WERI-Rb-1 (cell line): Measurements from ENCODE around the gene LAMA4.
"Not testable (repeated sequence)": the region's sequence is repeated elsewhere in the genome, so short reads cannot be mapped to it uniquely, and the experiment has no call there.

Experiments
- DNase-seq: peaks from one replicate; pipeline ENCODE4 v3.0.0-alpha.2; 2020
- H3K27ac ChIP-seq: fragments of 250-450 bp; sonication (Bioruptor Pico); 2 replicates; pipeline ENCODE4 v1.5.1; 2020; ENCODE audit warnings: mild to moderate bottlenecking, moderate library complexity
- H3K27me3 ChIP-seq: fragments of 250-450 bp; sonication (Bioruptor Pico); 2 replicates; pipeline ENCODE4 v1.5.1; 2021; ENCODE audit warnings: mild to moderate bottlenecking, low read depth, moderate library complexity; ENCODE audit not compliant: insufficient read depth, severe bottlenecking
- H3K36me3 ChIP-seq: fragments of 250-450 bp; sonication (Bioruptor Pico); 2 replicates; pipeline ENCODE4 v1.5.1; 2020; ENCODE audit warnings: mild to moderate bottlenecking, moderate library complexity
- H3K4me3 ChIP-seq: 2 replicates; pipeline ENCODE4 v1.5.1; 2011; ENCODE audit warnings: low read depth, mild to moderate bottlenecking, control low read depth, low read length
- H3K9me3 ChIP-seq: fragments of 250-450 bp; sonication (Bioruptor Pico); 2 replicates; pipeline ENCODE4 v1.5.1; 2021; ENCODE audit warnings: mild to moderate bottlenecking, moderate library complexity; ENCODE audit not compliant: severe bottlenecking
- TF ChIP-seq, protein P1 (sequence below): IDR thresholded peaks from 2 replicates; pipeline ENCODE4 v1.5.1; 2011; ENCODE audit warnings: low read depth, mild to moderate bottlenecking, control low read depth, inconsistent platforms, low read length

The LAMA4 gene

DNA sequence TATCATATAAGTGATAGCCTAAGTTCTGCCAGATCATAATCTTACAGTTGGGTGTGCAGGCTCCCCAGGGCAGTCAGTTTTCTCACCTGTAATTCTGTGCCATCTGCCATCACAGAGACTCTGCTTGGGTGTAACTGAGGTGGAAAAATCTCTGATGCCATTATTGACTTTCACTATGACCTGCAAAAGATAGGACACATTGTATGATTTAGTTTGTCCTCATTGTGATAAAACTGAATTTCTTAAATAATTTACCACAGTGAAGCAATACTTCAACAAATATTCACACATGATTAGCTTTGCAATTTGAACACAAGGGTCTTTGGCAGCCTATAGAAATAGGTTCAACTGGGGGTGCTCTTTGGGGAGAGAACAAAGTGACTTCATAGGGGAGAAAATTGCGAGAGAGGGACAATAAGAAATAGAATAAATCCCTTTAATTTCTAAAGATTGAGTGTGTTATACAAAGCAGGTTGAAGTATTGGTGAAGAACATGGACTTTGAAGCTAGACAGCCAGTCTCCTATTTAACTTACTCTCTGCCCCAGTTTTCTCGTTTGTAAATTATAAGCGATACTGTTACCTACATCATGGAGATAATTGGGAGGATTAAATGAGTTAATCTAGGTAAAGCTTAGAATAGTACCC, 139.7 kb downstream of the LAMA4 start:
- DNase-seq, result no peak
- Histone ChIP-seq H3K36me3 (no peaks in the 10 kb centered on the region), H3K9me3 (no peaks in the 10 kb centered on the region), H3K27ac (no peak overlapping the region), H3K4me3 (no peak overlapping the region), H3K27me3 (no peaks in the 10 kb centered on the region)
- TF ChIP-seq, protein P1, sequence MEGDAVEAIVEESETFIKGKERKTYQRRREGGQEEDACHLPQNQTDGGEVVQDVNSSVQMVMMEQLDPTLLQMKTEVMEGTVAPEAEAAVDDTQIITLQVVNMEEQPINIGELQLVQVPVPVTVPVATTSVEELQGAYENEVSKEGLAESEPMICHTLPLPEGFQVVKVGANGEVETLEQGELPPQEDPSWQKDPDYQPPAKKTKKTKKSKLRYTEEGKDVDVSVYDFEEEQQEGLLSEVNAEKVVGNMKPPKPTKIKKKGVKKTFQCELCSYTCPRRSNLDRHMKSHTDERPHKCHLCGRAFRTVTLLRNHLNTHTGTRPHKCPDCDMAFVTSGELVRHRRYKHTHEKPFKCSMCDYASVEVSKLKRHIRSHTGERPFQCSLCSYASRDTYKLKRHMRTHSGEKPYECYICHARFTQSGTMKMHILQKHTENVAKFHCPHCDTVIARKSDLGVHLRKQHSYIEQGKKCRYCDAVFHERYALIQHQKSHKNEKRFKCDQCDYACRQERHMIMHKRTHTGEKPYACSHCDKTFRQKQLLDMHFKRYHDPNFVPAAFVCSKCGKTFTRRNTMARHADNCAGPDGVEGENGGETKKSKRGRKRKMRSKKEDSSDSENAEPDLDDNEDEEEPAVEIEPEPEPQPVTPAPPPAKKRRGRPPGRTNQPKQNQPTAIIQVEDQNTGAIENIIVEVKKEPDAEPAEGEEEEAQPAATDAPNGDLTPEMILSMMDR, result no peak

DNA sequence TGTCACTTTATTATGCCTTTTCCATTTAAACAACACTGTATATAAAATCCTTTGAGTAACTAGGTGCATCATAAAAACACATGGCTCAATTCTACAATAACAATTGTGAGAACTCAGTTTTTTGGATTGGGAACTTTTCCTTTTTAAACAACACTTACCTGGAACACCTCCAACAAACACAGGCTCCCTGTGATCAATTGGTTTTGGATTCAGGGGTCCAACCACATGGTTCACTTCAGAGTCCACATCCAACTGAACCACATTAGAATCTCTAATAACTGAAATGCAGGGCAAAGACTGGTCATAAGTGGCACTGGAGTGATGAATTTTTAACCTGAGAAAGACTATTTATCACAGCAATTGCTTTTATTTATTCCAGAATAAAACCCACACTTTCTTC, 140.4 kb downstream of the LAMA4 start:
- TF ChIP-seq, protein P1, result no peak
- H3K36me3 ChIP-seq, result no peaks in the 10 kb centered on the region
- no peak overlapping the region for H3K4me3 ChIP-seq
- H3K27ac ChIP-seq, result no peak overlapping the region
- no peaks in the 10 kb centered on the region for H3K27me3 ChIP-seq
- H3K9me3 ChIP-seq, result no peaks in the 10 kb centered on the region
- no peak for DNase-seq

DNA sequence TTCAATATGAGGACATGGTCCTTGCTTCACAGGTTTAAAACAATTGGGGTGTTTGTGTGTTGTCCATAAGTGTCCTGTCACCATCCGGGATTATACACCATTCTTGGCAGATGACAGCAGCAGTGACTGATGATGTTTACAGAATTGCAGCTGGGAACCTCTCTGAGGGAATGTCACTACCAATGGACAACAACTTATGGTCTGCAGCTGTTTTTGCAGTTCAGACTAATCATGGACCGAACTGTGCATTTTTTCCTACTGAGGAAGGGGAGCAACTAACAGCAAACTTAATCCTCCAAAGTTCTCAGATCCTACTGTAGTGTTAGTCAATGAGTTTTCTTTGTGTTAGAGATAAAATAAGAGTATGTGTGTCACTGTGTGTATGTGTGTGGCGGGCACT, 140.9 kb downstream of the LAMA4 start:
- TF ChIP-seq, protein P1, result no peak
- no peaks in the 10 kb centered on the region for H3K27me3 ChIP-seq
- no peaks in the 10 kb centered on the region for H3K9me3 ChIP-seq
- H3K36me3 ChIP-seq, result no peaks in the 10 kb centered on the region
- no peak for DNase-seq
- no peak overlapping the region for H3K27ac ChIP-seq
- no peak overlapping the region for H3K4me3 ChIP-seq

DNA sequence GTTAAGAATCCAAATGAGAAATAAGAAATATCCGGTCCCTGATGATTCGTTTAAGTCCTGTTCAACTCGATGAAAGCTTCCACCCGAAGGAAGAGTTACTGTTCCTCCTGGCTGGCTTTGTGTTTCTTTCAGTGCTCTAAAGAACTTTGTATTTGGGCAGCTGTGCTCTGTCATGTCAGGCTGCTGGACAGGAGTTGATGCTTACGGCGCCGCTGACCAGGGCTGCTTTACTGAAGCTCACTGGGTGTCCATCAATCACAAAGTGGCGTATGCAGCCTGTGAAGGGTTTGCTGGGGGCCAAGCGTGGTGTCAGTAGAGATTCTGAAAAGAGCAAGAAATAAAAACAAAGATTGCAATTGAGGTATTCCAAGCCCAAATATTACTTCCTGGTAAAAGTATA, 145.1 kb downstream of the LAMA4 start:
- Histone ChIP-seq H3K27ac (no peak overlapping the region), H3K9me3 (no peaks in the 10 kb centered on the region), H3K36me3 (no peaks in the 10 kb centered on the region), H3K4me3 (no peak overlapping the region), H3K27me3 (no peaks in the 10 kb centered on the region)
- TF ChIP-seq, protein P1, result no peak
- DNase-seq, result no peak

DNA sequence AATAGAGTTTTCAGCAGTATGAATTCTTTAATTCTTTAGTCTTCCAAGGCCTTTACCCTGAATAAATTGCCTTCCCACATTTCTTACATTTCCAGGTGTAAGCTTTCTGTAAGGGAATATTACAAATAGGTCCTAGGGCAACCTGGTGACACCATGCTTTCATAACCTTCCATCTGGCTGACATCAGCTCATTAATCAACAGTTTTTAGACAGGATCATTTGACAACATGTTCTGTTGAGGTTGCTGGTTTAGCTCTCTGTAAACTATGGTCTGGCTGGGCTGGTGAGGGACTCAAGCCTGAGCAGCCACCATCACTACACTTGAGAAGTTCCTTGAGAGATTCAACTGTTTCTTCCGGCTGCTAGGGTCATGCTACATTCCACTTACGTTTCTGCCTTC, 147.8 kb downstream of the LAMA4 start:
- H3K36me3 ChIP-seq, result no peaks in the 10 kb centered on the region
- DNase-seq, result no peak
- H3K27me3 ChIP-seq, result no peaks in the 10 kb centered on the region
- H3K9me3 ChIP-seq, result no peaks in the 10 kb centered on the region
- no peak overlapping the region for H3K4me3 ChIP-seq
- TF ChIP-seq, protein P1, result no peak
- H3K27ac ChIP-seq, result no peak overlapping the region

DNA sequence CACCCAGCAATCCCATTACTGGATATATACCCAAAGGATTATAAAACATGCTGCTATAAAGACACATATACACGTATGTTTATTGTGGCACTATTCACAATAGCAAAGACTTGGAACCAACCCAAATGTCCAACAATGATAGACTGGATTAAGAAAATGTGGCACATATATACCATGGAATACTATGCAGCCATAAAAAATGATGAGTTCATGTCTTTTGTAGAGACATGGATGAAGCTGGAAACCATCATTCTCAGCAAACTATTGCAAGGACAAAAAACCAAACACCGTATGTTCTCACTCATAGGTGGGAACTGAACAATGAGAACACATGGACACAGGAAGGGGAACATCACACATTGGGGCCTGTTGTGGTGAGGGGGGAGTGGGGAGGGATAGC, 148.3 kb downstream of the LAMA4 start:
- not testable (repeated sequence) for H3K36me3 ChIP-seq, H3K27ac ChIP-seq, DNase-seq, H3K4me3 ChIP-seq, H3K9me3 ChIP-seq, H3K27me3 ChIP-seq
